Epithelial cell of esophagus (primary cell): ENCODE measurements around the gene ARL5A.

Experiments used
- DNase-seq: peaks from one replicate; pipeline ENCODE4 v3.0.0; 2010; ENCODE audit warnings: low read depth
- H3K4me3 ChIP-seq: 2 replicates; pipeline ENCODE4 v1.5.1; 2011; ENCODE audit warnings: mild to moderate bottlenecking, low read length, control low read depth
- CTCF ChIP-seq: IDR thresholded peaks from 2 replicates; pipeline ENCODE4 v1.5.1; 2011; ENCODE audit warnings: low read depth, mild to moderate bottlenecking, low read length, control low read depth, inconsistent platforms; ENCODE audit not compliant: insufficient read depth; ENCODE audit errors: missing control alignments

Gene ARL5A

GRCh38 chr2:151782378-151783132 lies 45.7 kb downstream of the ARL5A start:
- TF ChIP-seq CTCF: no peak

GRCh38 chr2:151781642-151782041 lies 46.6 kb downstream of the ARL5A start:
- no peak for TF ChIP-seq CTCF
- no peak overlapping the region for H3K4me3 ChIP-seq
- no peak for DNase-seq

More at GRCh38 chr2:151782378-151783132, 45.7 kb downstream of the ARL5A start:
- no peak for DNase-seq
- no peak overlapping the region for H3K4me3 ChIP-seq

GRCh38 chr2:151780938-151781337 lies 47.3 kb downstream of the ARL5A start:
- no peak for DNase-seq
- H3K4me3 ChIP-seq: no peak overlapping the region
- no peak for TF ChIP-seq CTCF

GRCh38 chr2:151777935-151778334 lies 50.3 kb downstream of the ARL5A start:
- DNase-seq: no peak
- no peak for TF ChIP-seq CTCF
- H3K4me3 ChIP-seq: no peak overlapping the region

- no peak overlapping the region for H3K4me3 ChIP-seq
- TF ChIP-seq CTCF: peak; percentile 30
- DNase-seq: no peak
Observed at GRCh38 chr2:151777487-151777886, 50.7 kb downstream of the ARL5A start.

- no peak overlapping the region for H3K4me3 ChIP-seq
- no peak for TF ChIP-seq CTCF
- DNase-seq: no peak
Observed at GRCh38 chr2:151776367-151776766, 51.9 kb downstream of the ARL5A start.
